Activated CD4-positive, alpha-beta T cell treated with anti-CD3 and anti-CD28 coated beads, Interleukin-2, amount 10 ng/mL, durations not matched to agents 7 days and 5 days (primary cell): ENCODE measurements around the gene UBE2Q2. TPM values are rescaled to one million over a fixed set of nuclear protein-coding genes. Genes with fewer than 3 reads are reported as not detected.

Experiments
- CTCF ChIA-PET: fragments of 350-600 bp; sonication (Branson Sonifier 250); formaldehyde crosslinking; loops from one replicate; lab custom pipeline; 2021; ENCODE audit warnings: antibody characterized with exemption; lab: Charles Lee
- POLR2A ChIA-PET: fragments of 350-600 bp; sonication (Branson Sonifier 250); formaldehyde crosslinking; loops from one replicate; lab custom pipeline; 2021; ENCODE audit warnings: antibody characterized with exemption; lab: Charles Lee
- DNase-seq: peaks from one replicate; pipeline ENCODE4 v3.0.0-alpha.2; 2020
- H3K27ac Mint-ChIP-seq: one replicate; pipeline ENCODE4 v1.8.0; 2021; ENCODE audit warnings: mild to moderate bottlenecking, moderate library complexity, mixed read lengths
- H3K27me3 Mint-ChIP-seq: one replicate; pipeline ENCODE4 v1.8.0; 2021; ENCODE audit warnings: mixed read lengths
- H3K36me3 Mint-ChIP-seq: one replicate; pipeline ENCODE4 v1.8.0; 2021; ENCODE audit warnings: low read depth, mixed read lengths
- H3K4me1 Mint-ChIP-seq: one replicate; pipeline ENCODE4 v1.8.0; 2021; ENCODE audit warnings: mixed read lengths
- H3K4me3 Mint-ChIP-seq: one replicate; pipeline ENCODE4 v1.8.0; 2021; ENCODE audit warnings: mild to moderate bottlenecking, moderate library complexity, mixed read lengths
- H3K9me3 Mint-ChIP-seq: one replicate; pipeline ENCODE4 v1.8.0; 2021; ENCODE audit warnings: mixed read lengths
- total RNA-seq, 2 experiments: library from RNA; stranded (reverse); gene quantifications; one replicate each; pipeline ENCODE4 v1.2.3, GENCODE V29; 2021

Gene UBE2Q2
- total RNA-seq, 2 experiments from 2014 or later, result 35.6 to 40.3 TPM

GRCh38 chr15:75948761-75949296 is 105.6 kb downstream of the UBE2Q2 start:
- no peaks in the 10 kb centered on the region for H3K4me1 Mint-ChIP-seq
- DNase-seq, result no peak
- no peak overlapping the region for H3K27ac Mint-ChIP-seq
- H3K27me3 Mint-ChIP-seq, result peaks cover 39% of the 10 kb centered on the region
- ChIA-PET POLR2A (no interaction called here), CTCF (interaction anchor here (0.6 to 1.0 kb wide), 2 partner anchors 14 to 83 kb away, joined by 3 to 4 read pairs; no protein-coding TSS in a partner anchor)
- no peaks in the 10 kb centered on the region for H3K36me3 Mint-ChIP-seq
- H3K9me3 Mint-ChIP-seq, result no peaks in the 10 kb centered on the region
- H3K4me3 Mint-ChIP-seq, result no peak overlapping the region

Other genes with a start within 250 kb of the UBE2Q2 start
- gene SNUPN, start 217.7 kb upstream of the UBE2Q2 start, total RNA-seq, result 10 to 100 TPM; 41.9 to 44.1 TPM
- gene IMP3, start 203.2 kb upstream of the UBE2Q2 start, total RNA-seq, result 10 to 100 TPM; 79.1 to 81.4 TPM
- gene SNX33, start 195.5 kb upstream of the UBE2Q2 start, total RNA-seq, result under 1 TPM; 0.60 to 0.79 TPM
- gene CSPG4, start 130.6 kb upstream of the UBE2Q2 start, total RNA-seq, result not detected
- 10 to 100 TPM; 33.2 to 33.7 TPM for gene FBXO22, start 60.4 kb downstream of the UBE2Q2 start, total RNA-seq
- gene NRG4, start 169.0 kb downstream of the UBE2Q2 start, total RNA-seq, result not detected
- not detected for gene TMEM266, start 216.5 kb downstream of the UBE2Q2 start, total RNA-seq